GM23338 (cell line): Measurements from ENCODE around the gene GADL1.

Experiments
- CREB1 ChIP-seq: fragments of 250-450 bp; sonication (Bioruptor Pico); IDR thresholded peaks from 2 replicates; pipeline ENCODE4 v1.5.0; 2020; ENCODE audit warnings: low read depth, mild to moderate bottlenecking, moderate library complexity
- CTCF ChIP-seq, 2 experiments: fragments of 200-600 bp in 1 of 2; sonication (generic) in 1 of 2; conservative IDR thresholded peaks; 2 replicates each; pipeline versions ENCODE4 v1.5.1 to v1.6.1; 2016 to 2017; ENCODE audit warnings: antibody characterized with exemption in 2 of 2, low read depth in 2 of 2, mild to moderate bottlenecking in 2 of 2, moderate library complexity in 1 of 2
- ETS1 ChIP-seq: IDR thresholded peaks from 2 replicates; pipeline ENCODE4 v1.6.1; 2016; ENCODE audit warnings: antibody characterized with exemption
- EZH2 ChIP-seq: fragments of 200-600 bp; sonication (generic); IDR thresholded peaks from one replicate; pipeline ENCODE4 v1.8.0; 2017; ENCODE audit warnings: antibody characterized with exemption, mild to moderate bottlenecking, low read depth; ENCODE audit not compliant: unreplicated experiment
- EZH2phosphoT487 ChIP-seq: fragments of 200-600 bp; sonication (generic); IDR thresholded peaks from one replicate; pipeline ENCODE4 v1.8.1; 2018; ENCODE audit warnings: antibody characterized with exemption; ENCODE audit not compliant: unreplicated experiment
- JUNB ChIP-seq: IDR thresholded peaks from one replicate; pipeline ENCODE4 v1.6.1; 2016; ENCODE audit warnings: antibody characterized with exemption; ENCODE audit not compliant: unreplicated experiment
- NANOG ChIP-seq: IDR thresholded peaks from 2 replicates; pipeline ENCODE4 v1.6.1; 2016; ENCODE audit warnings: antibody characterized with exemption, borderline replicate concordance
- POLR2AphosphoS5 ChIP-seq: IDR thresholded peaks from 2 replicates; pipeline ENCODE4 v1.6.1; 2016; ENCODE audit warnings: antibody characterized with exemption, low read depth
- REST ChIP-seq: IDR thresholded peaks from one replicate; pipeline ENCODE4 v1.6.1; 2018; ENCODE audit warnings: antibody characterized with exemption; ENCODE audit not compliant: unreplicated experiment
- ZNF114 ChIP-seq: fragments of 250-450 bp; sonication (Bioruptor Pico); IDR thresholded peaks from 2 replicates; pipeline ENCODE4 v1.5.0; 2020; ENCODE audit warnings: mild to moderate bottlenecking, moderate library complexity
- ZNF331 ChIP-seq: fragments of 250-450 bp; sonication (Bioruptor Pico); IDR thresholded peaks from 2 replicates; pipeline ENCODE4 v1.5.0; 2020; ENCODE audit warnings: low read depth, mild to moderate bottlenecking, moderate library complexity

- TF ChIP-seq EZH2 = no peak
- TF ChIP-seq ETS1 = no peak
- no peak for TF ChIP-seq ZNF331
- no peak for TF ChIP-seq CTCF (conservative IDR thresholded peaks at IDR 0.05; ENCODE audit: low read depth in 2 of 2)
- no peak for TF ChIP-seq REST
- no peak for TF ChIP-seq CREB1 (CRISPR knock-in tag)
- TF ChIP-seq EZH2phosphoT487 = no peak
- TF ChIP-seq POLR2AphosphoS5 = no peak
- TF ChIP-seq ZNF114 = no peak
- TF ChIP-seq JUNB = no peak
- no peak for TF ChIP-seq NANOG
Observed at GRCh38 chr3:30692498-30693130, 201.8 kb downstream of the GADL1 start.
